HCT116 (cell line): ENCODE data around the gene OR10G3.

Source experiments
- CEBPB ChIP-seq: IDR thresholded peaks from 2 replicates; pipeline ENCODE4 v1.6.1; 2012; ENCODE audit warnings: low read depth
- EZH2phosphoT487 ChIP-seq: fragments of 200-600 bp; IDR thresholded peaks from 2 replicates; pipeline ENCODE4 v1.6.1; 2018; ENCODE audit warnings: antibody characterized with exemption, borderline replicate concordance
- POLR2A ChIP-seq: IDR thresholded peaks from 2 replicates; pipeline ENCODE4 v1.7.0; 2011; ENCODE audit warnings: borderline replicate concordance; ENCODE audit not compliant: insufficient read depth, insufficient read length; ENCODE audit errors: extremely low read depth
- POLR2AphosphoS5 ChIP-seq: IDR thresholded peaks from 2 replicates; pipeline ENCODE4 v1.6.1; 2011; ENCODE audit warnings: mild to moderate bottlenecking, low read depth, low read length, moderate library complexity
- RAD21 ChIP-seq: IDR thresholded peaks from 2 replicates; pipeline ENCODE4 v1.6.1; 2012; ENCODE audit warnings: low read depth, mild to moderate bottlenecking
- SP1 ChIP-seq: IDR thresholded peaks from 2 replicates; pipeline ENCODE4 v1.6.1; 2012; ENCODE audit warnings: low read depth
- TCF7L2 ChIP-seq: IDR thresholded peaks from 2 replicates; pipeline ENCODE4 v1.7.0; 2011; ENCODE audit warnings: borderline replicate concordance, inconsistent platforms; ENCODE audit not compliant: insufficient read depth, insufficient read length; ENCODE audit errors: extremely low read depth
- TF ChIP-seq, protein P1 (sequence below), 3 experiments: fragments of 200-600 bp in 1 of 3; sonication (generic) in 1 of 3; IDR thresholded peaks in 2 of 3; conservative IDR thresholded peaks in 1 of 3; 2 replicates each; pipeline ENCODE4 v1.5.1; 2012 to 2017; ENCODE audit warnings: low read depth in 2 of 3, low read length in 2 of 3, antibody characterized with exemption in 1 of 3, borderline replicate concordance in 1 of 3, control low read depth in 1 of 3, mild to moderate bottlenecking in 1 of 3, mixed read lengths in 1 of 3, mixed run types in 1 of 3, moderate library complexity in 1 of 3; ENCODE audit not compliant: insufficient read depth in 1 of 3
- TF ChIP-seq, protein P2 (sequence below): IDR thresholded peaks from 2 replicates; pipeline ENCODE4 v1.6.1; 2011; ENCODE audit warnings: mild to moderate bottlenecking, low read length, moderate library complexity; ENCODE audit not compliant: insufficient replicate concordance; ENCODE audit errors: extremely low read depth

DNA sequence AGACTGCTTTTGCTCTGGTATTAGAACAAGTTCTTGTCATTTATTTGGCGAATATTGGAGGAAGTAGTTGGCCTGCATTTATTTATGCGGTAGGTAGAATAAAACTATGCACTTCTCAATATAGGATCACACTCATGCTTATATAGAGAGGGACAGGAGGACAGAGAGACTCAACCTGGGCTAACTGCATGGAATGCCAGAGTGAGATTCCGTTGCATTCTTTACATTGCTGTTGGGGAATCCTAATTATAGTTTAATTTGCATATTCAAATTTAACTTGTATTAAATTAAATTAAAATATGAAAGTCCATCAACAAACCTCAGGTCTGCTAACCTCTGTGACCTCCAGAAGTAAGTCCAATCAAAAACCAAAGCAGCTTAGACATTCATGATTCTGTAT is 26.6 kb downstream of the OR10G3 start:
- TF ChIP-seq, protein P1, sequence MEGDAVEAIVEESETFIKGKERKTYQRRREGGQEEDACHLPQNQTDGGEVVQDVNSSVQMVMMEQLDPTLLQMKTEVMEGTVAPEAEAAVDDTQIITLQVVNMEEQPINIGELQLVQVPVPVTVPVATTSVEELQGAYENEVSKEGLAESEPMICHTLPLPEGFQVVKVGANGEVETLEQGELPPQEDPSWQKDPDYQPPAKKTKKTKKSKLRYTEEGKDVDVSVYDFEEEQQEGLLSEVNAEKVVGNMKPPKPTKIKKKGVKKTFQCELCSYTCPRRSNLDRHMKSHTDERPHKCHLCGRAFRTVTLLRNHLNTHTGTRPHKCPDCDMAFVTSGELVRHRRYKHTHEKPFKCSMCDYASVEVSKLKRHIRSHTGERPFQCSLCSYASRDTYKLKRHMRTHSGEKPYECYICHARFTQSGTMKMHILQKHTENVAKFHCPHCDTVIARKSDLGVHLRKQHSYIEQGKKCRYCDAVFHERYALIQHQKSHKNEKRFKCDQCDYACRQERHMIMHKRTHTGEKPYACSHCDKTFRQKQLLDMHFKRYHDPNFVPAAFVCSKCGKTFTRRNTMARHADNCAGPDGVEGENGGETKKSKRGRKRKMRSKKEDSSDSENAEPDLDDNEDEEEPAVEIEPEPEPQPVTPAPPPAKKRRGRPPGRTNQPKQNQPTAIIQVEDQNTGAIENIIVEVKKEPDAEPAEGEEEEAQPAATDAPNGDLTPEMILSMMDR (IDR thresholded peaks at IDR 0.05 in 2 of 3, conservative IDR thresholded peaks at IDR 0.05 in 1 of 3; ENCODE audit: borderline replicate concordance in 1 of 3, insufficient read depth in 1 of 3, low read depth in 2 of 3, low read length in 2 of 3) = no peak
- TF ChIP-seq TCF7L2 (no peak), POLR2A (no peak), RAD21 (no peak), SP1 (no peak), EZH2phosphoT487 (no peak), POLR2AphosphoS5 (no peak), CEBPB (no peak)
- TF ChIP-seq, protein P2, sequence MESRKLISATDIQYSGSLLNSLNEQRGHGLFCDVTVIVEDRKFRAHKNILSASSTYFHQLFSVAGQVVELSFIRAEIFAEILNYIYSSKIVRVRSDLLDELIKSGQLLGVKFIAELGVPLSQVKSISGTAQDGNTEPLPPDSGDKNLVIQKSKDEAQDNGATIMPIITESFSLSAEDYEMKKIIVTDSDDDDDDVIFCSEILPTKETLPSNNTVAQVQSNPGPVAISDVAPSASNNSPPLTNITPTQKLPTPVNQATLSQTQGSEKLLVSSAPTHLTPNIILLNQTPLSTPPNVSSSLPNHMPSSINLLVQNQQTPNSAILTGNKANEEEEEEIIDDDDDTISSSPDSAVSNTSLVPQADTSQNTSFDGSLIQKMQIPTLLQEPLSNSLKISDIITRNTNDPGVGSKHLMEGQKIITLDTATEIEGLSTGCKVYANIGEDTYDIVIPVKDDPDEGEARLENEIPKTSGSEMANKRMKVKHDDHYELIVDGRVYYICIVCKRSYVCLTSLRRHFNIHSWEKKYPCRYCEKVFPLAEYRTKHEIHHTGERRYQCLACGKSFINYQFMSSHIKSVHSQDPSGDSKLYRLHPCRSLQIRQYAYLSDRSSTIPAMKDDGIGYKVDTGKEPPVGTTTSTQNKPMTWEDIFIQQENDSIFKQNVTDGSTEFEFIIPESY = no peak
